HG02642 (cell line): Measurements from ENCODE around the gene TDRD15.
"Not testable (repeated sequence)": the region's sequence is repeated elsewhere in the genome, so short reads cannot be mapped to it uniquely, and the experiment has no call there.

Experiments
- ATAC-seq: cut with Tn5 transposase; IDR thresholded peaks from one replicate; pipeline ENCODE4 v1.9.1; 2021; ENCODE audit warnings: mild to moderate bottlenecking; ENCODE audit not compliant: unreplicated experiment, poor library complexity

TDRD15 gene

DNA sequence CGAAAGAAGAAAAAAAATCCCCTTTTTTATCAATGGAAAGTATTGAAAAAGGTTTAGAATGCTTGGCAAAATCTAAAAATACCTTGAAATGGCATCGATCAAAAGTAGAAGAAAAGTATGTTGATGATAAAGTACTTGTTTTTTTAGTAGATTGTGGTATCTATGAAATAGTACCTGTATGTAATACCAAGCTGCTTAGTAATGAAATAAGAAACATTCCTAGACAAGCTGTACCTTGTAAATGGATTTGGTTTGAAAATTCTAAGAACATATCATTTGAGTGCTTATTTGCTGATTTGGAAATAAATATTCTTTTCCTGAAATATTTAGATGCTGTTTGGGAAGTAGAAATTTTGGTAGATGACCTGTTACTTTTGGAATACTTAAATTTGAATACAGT lies 18.4 kb downstream of the TDRD15 start:
- ATAC-seq = no peak

DNA sequence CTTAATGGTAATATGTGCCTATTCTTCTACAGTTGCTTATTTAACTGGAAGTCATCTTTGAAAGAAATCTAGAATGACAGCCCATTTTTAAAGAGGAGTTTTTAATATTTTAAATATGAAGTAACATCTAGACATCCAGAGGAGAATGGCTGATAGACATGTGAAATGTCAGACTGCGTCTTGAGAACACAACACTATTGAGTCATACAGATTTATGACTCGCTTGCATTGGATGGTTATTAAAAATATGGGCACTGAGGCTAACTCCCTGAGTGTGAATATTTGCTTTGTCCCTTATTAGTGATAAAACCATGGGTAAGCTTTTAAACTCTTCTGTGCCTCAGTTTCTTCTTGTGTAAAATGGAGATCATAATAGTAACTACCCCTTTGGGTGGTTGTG lies 22.9 kb downstream of the TDRD15 start:
- no peak for ATAC-seq

DNA sequence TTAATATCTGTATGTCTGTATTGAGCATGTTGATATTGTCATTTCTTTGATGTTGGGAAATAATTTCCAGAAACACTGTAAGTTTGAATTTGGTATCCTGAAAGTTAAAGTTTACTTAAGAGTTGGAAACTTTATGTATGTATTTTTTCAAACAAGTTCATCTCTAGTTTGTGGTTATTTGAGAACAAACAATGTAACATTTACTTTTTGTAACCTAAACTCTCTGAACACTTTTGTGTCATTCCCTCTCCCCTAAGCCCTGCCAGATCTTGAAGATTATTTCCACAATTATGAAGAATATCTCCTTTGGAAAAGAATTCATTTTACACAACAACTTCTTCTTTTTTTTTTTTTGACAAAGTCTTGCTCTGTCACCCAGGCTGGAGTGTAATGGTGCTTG lies 24.9 kb downstream of the TDRD15 start:
- ATAC-seq = no peak

DNA sequence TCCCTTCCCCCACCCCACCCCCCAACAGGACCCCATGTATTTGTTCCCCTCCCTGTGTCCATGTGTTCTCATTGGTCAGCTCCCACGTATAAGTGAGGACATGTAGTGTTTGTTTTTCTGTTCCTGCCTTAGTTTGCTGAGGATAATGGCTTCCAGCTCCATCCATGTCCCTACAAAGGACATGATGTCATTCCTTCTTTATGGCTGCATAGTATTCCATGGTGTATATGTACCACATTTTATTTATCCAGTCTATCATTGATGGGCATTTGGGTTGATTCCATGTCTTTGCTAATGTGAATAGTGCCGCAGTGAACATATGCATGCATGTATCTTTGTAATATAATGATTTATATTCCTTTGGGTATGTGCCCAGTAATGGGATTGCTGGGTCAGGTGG lies 27.5 kb downstream of the TDRD15 start:
- ATAC-seq = not testable (repeated sequence)

DNA sequence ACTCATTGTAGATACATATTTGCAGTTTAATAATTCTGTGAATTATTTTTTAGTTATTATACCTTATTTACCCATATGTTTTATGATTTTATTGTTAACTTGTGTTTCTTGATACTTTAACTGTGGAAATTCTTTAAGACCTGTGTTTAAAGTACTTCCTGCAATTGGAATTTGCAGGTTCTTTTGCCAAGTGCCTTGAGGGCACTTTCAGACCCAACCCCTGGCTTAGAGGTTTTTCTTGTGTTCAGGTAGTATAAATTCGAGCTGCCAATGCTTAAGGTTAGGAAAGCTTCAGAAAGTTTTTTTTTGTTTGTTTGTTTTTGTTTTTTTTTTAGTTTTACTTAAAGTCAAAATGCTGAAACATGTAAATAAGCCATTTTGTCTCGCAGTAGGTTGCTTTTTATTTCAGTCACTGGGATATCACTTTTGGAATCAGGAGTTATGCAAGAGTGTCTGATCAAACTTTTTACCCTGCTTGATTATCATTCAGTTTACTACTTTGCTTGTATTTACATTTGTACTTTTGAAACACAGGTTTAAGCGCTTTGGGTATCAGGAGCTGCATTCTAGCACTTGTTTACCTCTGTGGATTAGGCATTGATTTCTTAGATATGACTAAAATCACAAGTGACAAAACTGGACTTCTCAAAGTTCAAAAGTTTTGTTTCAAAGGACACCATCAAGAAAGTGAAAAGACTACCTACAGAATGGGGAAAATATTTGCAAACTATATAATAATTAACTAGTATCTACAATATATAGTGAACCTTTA lies 31.8 kb downstream of the TDRD15 start:
- no peak for ATAC-seq

DNA sequence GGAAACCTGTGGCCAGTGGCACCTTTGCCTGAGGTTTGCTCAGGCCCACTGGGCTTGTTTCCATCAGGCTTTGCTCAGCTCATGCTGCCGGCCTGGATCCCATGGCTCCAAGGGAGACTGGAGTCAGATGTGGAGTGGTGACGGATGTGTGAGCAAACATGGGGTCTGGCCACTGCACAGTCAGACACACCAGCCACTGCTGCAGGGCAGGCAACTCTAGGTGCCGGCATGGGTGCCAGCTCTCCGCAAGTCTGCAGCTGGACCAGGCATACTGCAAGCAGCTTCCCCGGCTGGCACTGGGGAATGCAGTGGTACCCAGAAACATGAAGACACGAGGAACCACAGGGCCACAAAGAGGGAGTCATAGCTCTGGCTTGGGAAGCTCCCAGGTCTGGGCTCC lies 37.4 kb downstream of the TDRD15 start:
- no peak for ATAC-seq

DNA sequence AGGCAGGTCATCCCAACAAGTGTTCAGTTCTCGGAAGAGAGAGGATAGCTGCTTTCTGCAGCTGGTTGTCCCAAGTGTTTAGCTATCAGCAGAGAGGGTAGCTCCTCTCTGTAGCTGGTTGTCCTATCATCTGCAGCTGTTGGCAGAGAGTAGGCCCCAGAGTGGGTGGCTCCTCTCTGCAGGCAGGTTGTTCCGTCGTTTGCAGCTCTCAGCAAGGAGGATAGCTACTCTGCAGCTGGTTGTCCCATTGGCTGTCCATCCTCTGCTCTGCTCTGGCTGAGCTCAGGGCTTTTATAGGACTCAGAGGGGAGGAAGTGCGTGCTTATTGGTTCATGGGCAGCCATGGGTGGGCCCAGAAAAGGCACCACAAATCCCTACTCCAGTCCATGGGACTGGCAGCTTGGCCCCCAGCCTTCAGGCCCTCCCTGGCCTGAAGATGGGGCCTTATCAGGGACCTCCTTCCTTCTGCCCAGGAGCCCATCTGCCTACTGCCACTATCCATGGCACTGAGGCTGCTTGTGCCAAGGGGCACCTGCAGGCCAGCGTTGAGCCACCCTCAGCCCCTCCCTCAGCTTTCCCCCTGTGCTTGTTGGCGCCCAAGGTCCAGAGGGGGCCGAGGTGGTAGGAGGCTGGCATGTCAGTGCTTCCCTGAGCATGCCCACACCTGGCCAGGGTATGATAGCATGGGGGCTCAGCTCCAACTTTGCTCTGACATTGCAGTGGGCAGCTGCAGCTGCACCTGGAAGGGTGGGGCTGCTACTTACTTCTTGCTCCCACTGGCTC lies 38.3 kb downstream of the TDRD15 start:
- no peak for ATAC-seq

DNA sequence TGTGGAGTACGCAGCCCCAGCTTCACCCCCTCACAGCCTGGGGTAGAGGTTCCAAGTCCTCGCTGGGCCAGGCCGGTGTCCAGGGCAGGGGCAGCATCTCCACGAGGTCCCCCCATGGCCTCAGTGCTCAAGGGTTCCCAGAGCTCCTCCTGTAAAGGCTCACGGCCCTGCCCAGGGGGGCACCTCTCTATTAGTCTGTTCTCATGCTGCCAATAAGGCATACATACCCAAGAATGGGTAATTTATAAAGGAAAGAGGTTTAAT lies 38.8 kb downstream of the TDRD15 start:
- ATAC-seq = no peak

DNA sequence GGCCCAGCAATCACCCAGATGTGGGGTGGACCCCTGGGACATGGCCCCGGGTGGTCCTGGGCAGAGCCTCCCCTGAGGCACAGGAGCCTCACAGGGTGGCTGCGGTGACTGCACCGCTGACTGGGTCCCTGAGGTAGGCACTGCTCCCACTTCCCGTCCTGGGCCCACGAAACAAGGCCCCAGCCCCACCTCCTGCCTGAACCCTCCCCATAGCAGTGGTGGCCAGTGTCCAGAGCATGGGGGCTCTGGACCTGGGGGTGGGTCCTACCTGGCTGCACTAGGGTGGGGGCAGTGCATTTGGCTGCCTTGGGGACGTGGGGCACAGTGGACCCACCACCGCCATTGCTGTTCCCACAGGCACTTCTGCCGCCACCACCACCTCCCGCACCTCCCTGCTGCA lies 39.4 kb downstream of the TDRD15 start:
- ATAC-seq = no peak

DNA sequence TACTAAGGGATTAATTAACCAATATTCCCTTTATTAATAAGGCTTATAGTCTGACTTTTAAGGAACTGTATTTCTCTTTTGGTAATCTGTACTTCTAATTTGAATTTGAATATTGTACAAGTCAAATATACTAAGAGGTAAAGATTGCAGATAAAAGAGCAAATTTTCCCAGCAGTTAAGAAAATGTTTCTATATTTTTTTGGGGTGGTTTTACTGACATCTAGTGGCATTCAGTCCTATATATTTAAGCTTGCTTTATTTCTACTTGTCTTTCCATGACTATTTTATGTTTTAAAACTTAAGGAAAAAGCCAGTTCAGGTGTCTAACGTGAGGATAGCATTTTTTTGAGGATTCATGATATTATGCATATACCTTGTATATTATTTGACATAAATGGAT lies 41.6 kb downstream of the TDRD15 start:
- ATAC-seq = no peak

DNA sequence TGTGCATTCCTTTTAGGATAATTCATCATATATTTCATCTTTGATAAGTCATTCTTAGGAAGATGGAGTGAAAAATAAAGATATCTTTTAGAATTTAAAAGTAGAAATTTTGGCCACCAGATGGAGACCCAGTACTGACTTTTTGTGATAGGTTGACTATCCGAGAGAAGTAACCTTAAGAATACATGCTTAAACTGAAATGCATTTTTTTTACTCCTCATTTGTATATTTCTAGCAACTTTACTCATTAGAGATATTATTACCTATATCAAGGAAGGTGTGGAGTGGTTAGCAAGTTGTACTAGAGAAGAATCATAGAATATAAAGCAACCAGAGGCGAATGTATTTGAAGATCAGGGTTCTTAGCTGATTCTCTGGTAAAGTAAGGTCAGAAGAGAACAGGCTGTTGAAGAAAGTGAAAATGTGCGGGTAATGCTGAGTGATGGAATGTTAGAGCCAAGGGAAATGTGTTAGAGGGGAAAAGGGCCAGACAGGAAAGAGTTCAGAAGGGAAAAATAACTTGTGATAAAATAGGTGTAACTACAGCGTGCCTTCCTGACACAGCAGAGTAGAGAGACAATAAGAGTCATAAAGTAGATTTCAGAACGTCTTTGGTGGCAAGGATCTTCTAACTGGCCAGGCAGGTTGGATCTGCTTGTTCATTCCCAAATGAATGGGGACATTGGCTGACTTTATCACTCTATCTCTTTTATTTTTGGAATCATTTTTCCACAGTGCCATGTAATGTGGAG lies 52.3 kb downstream of the TDRD15 start:
- ATAC-seq = no peak

DNA sequence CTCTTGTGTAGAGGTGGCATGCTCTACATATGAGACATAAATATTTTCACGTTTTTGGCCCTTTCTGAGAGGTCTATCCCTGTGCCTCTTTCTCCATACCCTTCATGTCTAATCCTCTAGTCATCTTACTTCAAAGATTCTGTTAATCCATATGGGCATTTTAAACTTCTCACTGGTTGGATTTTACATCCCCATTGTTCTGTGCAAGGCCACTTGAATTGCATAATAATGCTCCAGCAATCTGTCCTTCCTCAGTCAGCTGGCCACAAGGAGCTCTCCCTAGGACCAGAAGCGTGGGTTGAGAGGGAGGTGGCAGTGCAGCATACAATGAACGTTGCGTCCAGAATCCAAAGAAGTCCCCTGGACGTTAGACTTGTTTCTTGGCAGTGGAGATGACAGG lies 58.2 kb downstream of the TDRD15 start:
- no peak for ATAC-seq

DNA sequence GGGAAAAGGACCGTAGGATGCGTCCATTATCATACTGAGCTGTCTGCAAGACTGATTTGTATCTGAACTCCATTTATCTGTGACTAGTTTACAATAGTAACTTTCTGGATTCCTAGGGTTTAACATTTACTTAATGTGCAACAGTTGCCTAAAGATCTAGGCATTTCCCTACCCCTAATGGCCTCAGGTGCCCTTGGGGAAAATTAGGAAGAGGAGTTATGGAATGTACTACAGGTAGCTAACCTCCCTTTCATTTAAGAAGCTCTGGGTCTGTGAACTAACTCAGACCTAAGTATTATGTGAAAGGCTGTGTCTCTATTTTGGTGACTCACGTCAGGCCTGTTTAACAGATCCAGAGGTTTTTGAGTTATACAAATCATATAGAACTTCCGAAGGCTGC lies 59.5 kb downstream of the TDRD15 start:
- ATAC-seq = no peak

DNA sequence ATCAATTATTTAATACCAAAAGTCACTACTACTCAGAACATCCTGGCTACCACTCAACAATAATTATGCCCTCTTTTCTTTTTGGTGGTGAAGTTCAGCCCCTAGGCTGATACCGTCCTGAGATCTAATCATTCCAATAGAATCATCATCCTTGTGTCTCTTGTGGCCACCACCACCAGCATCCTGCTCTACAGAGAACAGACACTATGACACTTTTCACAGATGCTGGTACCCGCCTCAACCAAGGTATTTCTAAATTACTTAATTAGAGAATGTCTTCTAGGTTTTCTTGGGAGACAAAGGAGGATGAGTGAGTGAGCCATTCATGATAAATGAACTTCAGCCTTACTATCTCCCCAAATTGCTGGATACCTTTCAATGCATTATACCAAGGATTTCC lies 60.0 kb downstream of the TDRD15 start:
- no peak for ATAC-seq

DNA sequence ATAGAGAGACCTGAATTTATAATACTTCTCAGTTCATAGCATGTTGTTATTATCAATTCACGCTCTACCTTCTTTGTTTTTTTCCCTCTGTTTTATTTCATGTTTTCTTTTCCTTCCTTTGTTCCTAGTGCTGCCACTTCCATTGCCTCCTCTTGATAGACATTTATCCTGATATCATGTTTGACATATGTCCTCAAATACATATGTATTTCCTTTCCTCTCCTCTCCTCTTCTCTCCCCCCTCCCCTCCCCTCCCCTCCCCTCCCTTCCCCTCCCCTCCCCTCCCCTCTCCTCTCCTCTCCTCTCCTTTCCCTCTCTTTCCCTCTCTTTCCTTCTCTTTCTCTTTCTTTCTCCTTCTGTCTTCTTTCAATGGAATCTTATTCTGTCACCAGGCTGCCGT lies 67.8 kb downstream of the TDRD15 start:
- no peak for ATAC-seq
